IMR-90 (cell line): ENCODE data around the gene GP5. TPM values are rescaled to one million over a fixed set of nuclear protein-coding genes. Genes with fewer than 3 reads are reported as not detected.

Source experiments
- ATAC-seq: fragments of 200-7000 bp; cut with Tn5 transposase; 2 replicates; pipeline ENCODE4 v1.9.1; 2020; ENCODE audit warnings: low read depth, mild to moderate bottlenecking, moderate library complexity
- BruUV-seq: library from RNA; stranded (reverse); fragments of 400-500 nt; replicated peaks from 2 replicates; lab custom pipeline; 2021; lab: Mats Ljungman, UMichigan
- CTCF ChIA-PET: fragments of 300-600 bp; formaldehyde crosslinking; extraction: SDS; loops from one replicate; lab custom pipeline; 2021; ENCODE audit warnings: antibody characterized with exemption; lab: Yijun Ruan, JAX
- POLR2A ChIA-PET: fragments of 300-600 bp; sonication (Branson Sonifier 250); formaldehyde crosslinking; loops from one replicate; lab custom pipeline; 2022; ENCODE audit warnings: antibody characterized with exemption; ENCODE audit not compliant: unreplicated experiment; lab: Charles Lee
- DNase-seq: peaks from one replicate; pipeline ENCODE4 v3.0.0; 2013
- H2AFZ ChIP-seq: replicated peaks from 2 replicates; pipeline ENCODE3; 2013; ENCODE audit warnings: low read length, mild to moderate bottlenecking; ENCODE audit not compliant: poor library complexity
- H2AK5ac ChIP-seq: 2 replicates; pipeline ENCODE4 v1.6.1; 2013; ENCODE audit warnings: low read depth, low read length, inconsistent platforms
- H2AK9ac ChIP-seq: replicated peaks from 2 replicates; pipeline ENCODE3; 2013; ENCODE audit warnings: mild to moderate bottlenecking, low read depth, low read length, moderate library complexity; ENCODE audit not compliant: poor library complexity
- H2BK120ac ChIP-seq: 2 replicates; pipeline ENCODE4 v1.6.1; 2013; ENCODE audit warnings: low read depth, low read length, inconsistent platforms
- H2BK15ac ChIP-seq: 3 replicates; pipeline ENCODE4 v1.6.1; 2013; ENCODE audit warnings: low read depth, low read length, inconsistent platforms
- H2BK20ac ChIP-seq: 2 replicates; pipeline ENCODE4 v1.6.1; 2013; ENCODE audit warnings: low read depth, mild to moderate bottlenecking, inconsistent platforms, low read length, moderate library complexity
- H2BK5ac ChIP-seq: 2 replicates; pipeline ENCODE4 v1.6.1; 2013; ENCODE audit warnings: mild to moderate bottlenecking, low read depth, low read length, inconsistent platforms; ENCODE audit not compliant: poor library complexity, severe bottlenecking
- H3K14ac ChIP-seq: replicated peaks from 2 replicates; pipeline ENCODE4 v1.6.1; 2013; ENCODE audit warnings: low read depth, low read length, inconsistent platforms
- H3K18ac ChIP-seq: 2 replicates; pipeline ENCODE4 v1.6.1; 2013; ENCODE audit warnings: low read depth, low read length, control low read depth
- H3K23ac ChIP-seq: 2 replicates; pipeline ENCODE4 v1.6.1; 2013; ENCODE audit warnings: low read depth, low read length, inconsistent platforms
- H3K27ac ChIP-seq: 2 replicates; pipeline ENCODE4 v1.5.1; 2013; ENCODE audit warnings: mild to moderate bottlenecking, control low read depth, low read length; ENCODE audit not compliant: insufficient read depth
- H3K27me3 ChIP-seq: 2 replicates; pipeline ENCODE4 v1.6.1; 2013; ENCODE audit warnings: low read length; ENCODE audit not compliant: control insufficient read depth, insufficient read depth
- H3K36me3 ChIP-seq: 2 replicates; pipeline ENCODE4 v1.6.1; 2013; ENCODE audit warnings: low read length, mixed read lengths; ENCODE audit not compliant: control insufficient read depth, insufficient read depth
- H3K4ac ChIP-seq: 2 replicates; pipeline ENCODE4 v1.6.1; 2013; ENCODE audit warnings: low read depth, low read length, inconsistent platforms
- H3K4me1 ChIP-seq: 2 replicates; pipeline ENCODE4 v1.6.1; 2013; ENCODE audit warnings: low read length, mixed read lengths; ENCODE audit not compliant: control insufficient read depth, insufficient read depth
- H3K4me2 ChIP-seq: 2 replicates; pipeline ENCODE4 v1.6.1; 2013; ENCODE audit warnings: low read depth, mild to moderate bottlenecking, control low read depth, low read length, moderate library complexity
- H3K4me3 ChIP-seq: 2 replicates; pipeline ENCODE4 v1.5.1; 2013; ENCODE audit warnings: low read depth, mild to moderate bottlenecking, control low read depth, low read length, moderate library complexity; ENCODE audit not compliant: insufficient read depth
- H3K56ac ChIP-seq: 2 replicates; pipeline ENCODE4 v1.6.1; 2013; ENCODE audit warnings: low read length, inconsistent platforms; ENCODE audit not compliant: insufficient read depth; ENCODE audit errors: extremely low read depth
- H3K79me1 ChIP-seq, 2 experiments: 2 replicates each; pipeline ENCODE4 v1.6.1; 2013; ENCODE audit warnings: low read length in 2 of 2, inconsistent platforms in 1 of 2, low read depth in 1 of 2
- H3K9ac ChIP-seq: 2 replicates; pipeline ENCODE4 v1.6.1; 2013; ENCODE audit warnings: low read depth, low read length, control low read depth
- H3K9me1 ChIP-seq: 2 replicates; pipeline ENCODE4 v1.6.1; 2013; ENCODE audit warnings: low read length, inconsistent platforms; ENCODE audit not compliant: insufficient read depth
- H3K9me3 ChIP-seq: 2 replicates; pipeline ENCODE4 v1.6.1; 2013; ENCODE audit warnings: low read length; ENCODE audit not compliant: control insufficient read depth, insufficient read depth
- H4K20me1 ChIP-seq: 2 replicates; pipeline ENCODE4 v1.6.1; 2013; ENCODE audit warnings: low read length, inconsistent platforms; ENCODE audit not compliant: insufficient read depth
- H4K5ac ChIP-seq: 2 replicates; pipeline ENCODE4 v1.6.1; 2013; ENCODE audit warnings: mild to moderate bottlenecking, low read depth, low read length, control low read depth
- H4K8ac ChIP-seq, 2 experiments: 2 replicates each; pipeline ENCODE4 v1.6.1; 2013; ENCODE audit warnings: low read depth in 2 of 2, low read length in 2 of 2, control low read depth in 1 of 2, inconsistent platforms in 1 of 2
- H4K91ac ChIP-seq: 2 replicates; pipeline ENCODE4 v1.6.1; 2013; ENCODE audit warnings: low read depth, low read length, inconsistent platforms; ENCODE audit not compliant: insufficient read depth
- BHLHE40 ChIP-seq: fragments of 150-350 bp; IDR thresholded peaks from 2 replicates; pipeline ENCODE4 v1.6.1; 2016; ENCODE audit warnings: mild to moderate bottlenecking, low read depth, low read length
- CEBPB ChIP-seq: IDR thresholded peaks from 2 replicates; pipeline ENCODE4 v1.6.1; 2012; ENCODE audit warnings: low read depth, low read length, improper control_type of control experiment
- CHD1 ChIP-seq: IDR thresholded peaks from 2 replicates; pipeline ENCODE4 v1.6.1; 2012; ENCODE audit warnings: low read depth, low read length, improper control_type of control experiment
- CTCF ChIP-seq: conservative IDR thresholded peaks from 2 replicates; pipeline ENCODE4 v1.5.1; 2012; ENCODE audit warnings: mild to moderate bottlenecking, low read depth, low read length, improper control_type of control experiment
- FOS ChIP-seq: fragments of 150-350 bp; IDR thresholded peaks from 2 replicates; pipeline ENCODE4 v1.6.1; 2016; ENCODE audit warnings: low read depth, low read length
- MAFK ChIP-seq: IDR thresholded peaks from 2 replicates; pipeline ENCODE4 v1.6.1; 2012; ENCODE audit warnings: low read depth, low read length, improper control_type of control experiment
- MAZ ChIP-seq: IDR thresholded peaks from 2 replicates; pipeline ENCODE4 v1.6.1; 2012; ENCODE audit warnings: low read depth, mild to moderate bottlenecking, low read length, improper control_type of control experiment, moderate library complexity, borderline replicate concordance
- NFE2L2 ChIP-seq: fragments of 150-350 bp; IDR thresholded peaks from 2 replicates; pipeline ENCODE4 v1.6.1; 2016; ENCODE audit warnings: low read depth, mild to moderate bottlenecking, low read length
- POLR2A ChIP-seq: IDR thresholded peaks from 2 replicates; pipeline ENCODE4 v1.6.1; 2012; ENCODE audit warnings: mild to moderate bottlenecking, low read depth, low read length
- RAD21 ChIP-seq: IDR thresholded peaks from 2 replicates; pipeline ENCODE4 v1.6.1; 2012; ENCODE audit warnings: low read length, improper control_type of control experiment
- RFX5 ChIP-seq: IDR thresholded peaks from 2 replicates; pipeline ENCODE4 v1.8.0; 2012; ENCODE audit warnings: low read depth, mild to moderate bottlenecking, low read length, moderate library complexity
- SMC3 ChIP-seq: fragments of 150-350 bp; IDR thresholded peaks from 2 replicates; pipeline ENCODE4 v1.6.1; 2016; ENCODE audit warnings: low read depth, mild to moderate bottlenecking, antibody characterized with exemption, low read length, moderate library complexity
- WGBS, 2 experiments: methylation state at CpG; one replicate each; pipeline versions ENCODE4 v1.1.5 to v1.1.7; 2013; ENCODE audit warnings: missing lambda C conversion rate in 2 of 2; ENCODE audit not compliant: insufficient read length in 1 of 2; ENCODE audit errors: extremely low coverage in 2 of 2; 5-methylcytosine and 5-hydroxymethylcytosine counted together
- dilution Hi-C: fragments of 300-500 bp; cut with HindIII; formaldehyde crosslinking; loops from one replicate; pipeline ENCODE4 v1.14.3; 2018; ENCODE audit warnings: low sequenced_read_pairs; ENCODE audit not compliant: unreplicated experiment
- in situ Hi-C: fragments of 300-500 bp; cut with MboI; formaldehyde crosslinking; loops from 3 replicates; pipeline ENCODE4 v1.14.3; 2019; ENCODE audit warnings: low sequenced_read_pairs, inconsistent platforms, mixed read lengths
- intact Hi-C: fragments of 100-400 bp; cut with micrococcal nuclease; formaldehyde crosslinking; loops from 2 replicates; pipeline ENCODE4 v1.10.0; 2022
- polyA plus RNA-seq, 3 experiments: library from polyadenylated mRNA; depleted of rRNA; stranded (reverse); fragments of >200 nt; gene quantifications; 2 replicates each; pipeline ENCODE4 v1.2.3, GENCODE V29; 2012; ENCODE audit warnings: low replicate concordance in 1 of 3
- total RNA-seq: library from RNA; depleted of rRNA; stranded (reverse); fragments of >200 nt; gene quantifications from 2 replicates; pipeline ENCODE4 v1.2.3, GENCODE V29; 2012
- TF ChIP-seq, protein P1 (sequence below): fragments of 150-350 bp; IDR thresholded peaks from 2 replicates; pipeline ENCODE4 v1.6.1; 2016; ENCODE audit warnings: low read depth, mild to moderate bottlenecking, low read length, moderate library complexity, borderline replicate concordance
- TF ChIP-seq, protein P2 (sequence below): fragments of 150-350 bp; IDR thresholded peaks from 2 replicates; pipeline ENCODE4 v1.6.1; 2017; ENCODE audit warnings: mild to moderate bottlenecking, antibody characterized with exemption, low read length, low read depth

GP5 gene
- total and polyA plus RNA-seq, 2 of the 4 experiments (the other 2 are of a cell fraction), result under 0.01 to 0.12 TPM

DNA sequence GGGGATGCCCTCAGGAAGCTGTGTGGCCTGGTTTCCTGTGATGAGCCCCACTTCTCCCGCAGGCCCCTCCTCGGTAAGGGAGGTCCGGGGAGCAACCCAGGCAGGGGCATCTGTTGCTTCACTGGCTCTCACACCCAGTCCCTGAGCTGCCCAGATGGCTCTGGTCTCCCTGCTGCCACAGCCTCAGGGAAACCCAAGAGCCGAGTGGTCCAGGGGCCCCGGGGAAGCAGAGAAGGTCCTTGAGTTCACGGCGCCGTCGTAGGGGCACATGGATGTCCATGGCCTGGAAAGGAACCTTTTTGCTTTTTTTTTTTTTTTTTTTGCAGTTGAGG, 16.2 kb downstream of the GP5 start:
- Histone ChIP-seq H4K20me1 (no peaks in the 10 kb centered on the region), H3K9ac (no peak overlapping the region), H2BK20ac (no peak overlapping the region), H2BK120ac (no peak overlapping the region), H2AK5ac (no peak overlapping the region), H3K27ac (no peak overlapping the region), H3K27me3 (peaks cover 44% of the 10 kb centered on the region), H3K18ac (no peak overlapping the region), H4K8ac (no peak overlapping the region), H2BK5ac (no peak overlapping the region), H3K9me3 (no peaks in the 10 kb centered on the region), H3K23ac (no peak overlapping the region), H3K36me3 (no peaks in the 10 kb centered on the region), H4K91ac (no peak overlapping the region), H3K56ac (no peak overlapping the region), H2AK9ac (no peak overlapping the region), H3K9me1 (no peaks in the 10 kb centered on the region), H3K4me2 (no peak overlapping the region), H3K14ac (no peak overlapping the region), H3K4me1 (no peaks in the 10 kb centered on the region), H3K4me3 (no peak overlapping the region), H4K5ac (no peak overlapping the region), H3K79me1 (no peaks in the 10 kb centered on the region), H3K4ac (no peak overlapping the region), H2AFZ (no peak overlapping the region), H2BK15ac (no peak overlapping the region)
- dilution Hi-C loops, result no loop called here
- in situ Hi-C loops, result no loop called here
- ATAC-seq (no peak), DNase-seq (no peak)
- no TSS peak for BruUV-seq
- intact Hi-C loops, result no loop called here
- CTCF ChIA-PET, result no interaction called here
- TF ChIP-seq CTCF (no peak), CHD1 (no peak), SMC3 (no peak), NFE2L2 (no peak), RFX5 (no peak), POLR2A (no peak), MAZ (no peak), RAD21 (no peak), CEBPB (no peak), FOS (no peak), MAFK (no peak), BHLHE40 (no peak)
- TF ChIP-seq, protein P1, sequence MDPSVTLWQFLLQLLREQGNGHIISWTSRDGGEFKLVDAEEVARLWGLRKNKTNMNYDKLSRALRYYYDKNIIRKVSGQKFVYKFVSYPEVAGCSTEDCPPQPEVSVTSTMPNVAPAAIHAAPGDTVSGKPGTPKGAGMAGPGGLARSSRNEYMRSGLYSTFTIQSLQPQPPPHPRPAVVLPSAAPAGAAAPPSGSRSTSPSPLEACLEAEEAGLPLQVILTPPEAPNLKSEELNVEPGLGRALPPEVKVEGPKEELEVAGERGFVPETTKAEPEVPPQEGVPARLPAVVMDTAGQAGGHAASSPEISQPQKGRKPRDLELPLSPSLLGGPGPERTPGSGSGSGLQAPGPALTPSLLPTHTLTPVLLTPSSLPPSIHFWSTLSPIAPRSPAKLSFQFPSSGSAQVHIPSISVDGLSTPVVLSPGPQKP, result no peak
- TF ChIP-seq, protein P2, sequence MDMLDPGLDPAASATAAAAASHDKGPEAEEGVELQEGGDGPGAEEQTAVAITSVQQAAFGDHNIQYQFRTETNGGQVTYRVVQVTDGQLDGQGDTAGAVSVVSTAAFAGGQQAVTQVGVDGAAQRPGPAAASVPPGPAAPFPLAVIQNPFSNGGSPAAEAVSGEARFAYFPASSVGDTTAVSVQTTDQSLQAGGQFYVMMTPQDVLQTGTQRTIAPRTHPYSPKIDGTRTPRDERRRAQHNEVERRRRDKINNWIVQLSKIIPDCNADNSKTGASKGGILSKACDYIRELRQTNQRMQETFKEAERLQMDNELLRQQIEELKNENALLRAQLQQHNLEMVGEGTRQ, result no peak
- POLR2A ChIA-PET, result no interaction called here
- WGBS, 2 experiments, result 75% methylated on average over 2 of the region's 9 CpGs; no CpG with 5 or more reads in 1 of the 2 experiments
